Measurements from ENCODE around the gene NBPF11. TPM values are rescaled to one million over a fixed set of nuclear protein-coding genes. Genes with fewer than 3 reads are reported as not detected.

Gene NBPF11
- total RNA-seq, 1 donor from 2014 or later, result 9.1 TPM

DNA sequence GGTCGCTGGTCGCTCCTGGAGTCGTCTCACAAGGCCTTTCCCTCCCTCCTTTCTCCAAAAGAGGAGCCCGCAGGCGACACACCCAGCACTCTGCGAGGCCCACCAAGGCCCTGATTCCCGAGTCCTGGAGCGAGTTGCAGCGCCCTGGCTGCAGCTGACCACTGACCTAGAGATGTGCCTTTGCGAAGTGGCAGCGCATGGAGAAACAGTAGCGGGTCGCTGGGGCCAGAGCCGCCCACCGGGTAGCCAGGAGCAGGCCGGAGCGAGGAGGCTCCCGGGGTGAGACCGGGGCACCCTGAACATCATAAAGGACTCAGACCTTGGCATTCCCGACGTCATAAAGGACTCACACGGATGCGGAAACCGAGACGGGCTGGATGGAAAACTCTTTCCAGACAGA is 10.3 kb upstream of the NBPF11 start:
- TF ChIP-seq, protein P1, sequence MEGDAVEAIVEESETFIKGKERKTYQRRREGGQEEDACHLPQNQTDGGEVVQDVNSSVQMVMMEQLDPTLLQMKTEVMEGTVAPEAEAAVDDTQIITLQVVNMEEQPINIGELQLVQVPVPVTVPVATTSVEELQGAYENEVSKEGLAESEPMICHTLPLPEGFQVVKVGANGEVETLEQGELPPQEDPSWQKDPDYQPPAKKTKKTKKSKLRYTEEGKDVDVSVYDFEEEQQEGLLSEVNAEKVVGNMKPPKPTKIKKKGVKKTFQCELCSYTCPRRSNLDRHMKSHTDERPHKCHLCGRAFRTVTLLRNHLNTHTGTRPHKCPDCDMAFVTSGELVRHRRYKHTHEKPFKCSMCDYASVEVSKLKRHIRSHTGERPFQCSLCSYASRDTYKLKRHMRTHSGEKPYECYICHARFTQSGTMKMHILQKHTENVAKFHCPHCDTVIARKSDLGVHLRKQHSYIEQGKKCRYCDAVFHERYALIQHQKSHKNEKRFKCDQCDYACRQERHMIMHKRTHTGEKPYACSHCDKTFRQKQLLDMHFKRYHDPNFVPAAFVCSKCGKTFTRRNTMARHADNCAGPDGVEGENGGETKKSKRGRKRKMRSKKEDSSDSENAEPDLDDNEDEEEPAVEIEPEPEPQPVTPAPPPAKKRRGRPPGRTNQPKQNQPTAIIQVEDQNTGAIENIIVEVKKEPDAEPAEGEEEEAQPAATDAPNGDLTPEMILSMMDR (IDR thresholded peaks at IDR 0.05), result no peak
- TF ChIP-seq POLR2AphosphoS5 (IDR thresholded peaks at IDR 0.05; ENCODE audit: insufficient read depth in 1 of 2, low read depth in 1 of 2), result no peak
- TF ChIP-seq POLR2A (IDR thresholded peaks at IDR 0.05), result no peak
- no peaks in the 10 kb centered on the region for H3K4me1 ChIP-seq
- H3K27ac ChIP-seq, result no peak overlapping the region
- no peak for DNase-seq (ENCODE audit: extremely low spot score in 2 of 2)
- no peaks in the 10 kb centered on the region for H3K36me3 ChIP-seq
- intact Hi-C loops (cut with DNase I), result no loop called here
- H3K27me3 ChIP-seq, result no peaks in the 10 kb centered on the region
- no peaks in the 10 kb centered on the region for H3K9me3 ChIP-seq
- H3K4me3 ChIP-seq, result no peak overlapping the region

DNA sequence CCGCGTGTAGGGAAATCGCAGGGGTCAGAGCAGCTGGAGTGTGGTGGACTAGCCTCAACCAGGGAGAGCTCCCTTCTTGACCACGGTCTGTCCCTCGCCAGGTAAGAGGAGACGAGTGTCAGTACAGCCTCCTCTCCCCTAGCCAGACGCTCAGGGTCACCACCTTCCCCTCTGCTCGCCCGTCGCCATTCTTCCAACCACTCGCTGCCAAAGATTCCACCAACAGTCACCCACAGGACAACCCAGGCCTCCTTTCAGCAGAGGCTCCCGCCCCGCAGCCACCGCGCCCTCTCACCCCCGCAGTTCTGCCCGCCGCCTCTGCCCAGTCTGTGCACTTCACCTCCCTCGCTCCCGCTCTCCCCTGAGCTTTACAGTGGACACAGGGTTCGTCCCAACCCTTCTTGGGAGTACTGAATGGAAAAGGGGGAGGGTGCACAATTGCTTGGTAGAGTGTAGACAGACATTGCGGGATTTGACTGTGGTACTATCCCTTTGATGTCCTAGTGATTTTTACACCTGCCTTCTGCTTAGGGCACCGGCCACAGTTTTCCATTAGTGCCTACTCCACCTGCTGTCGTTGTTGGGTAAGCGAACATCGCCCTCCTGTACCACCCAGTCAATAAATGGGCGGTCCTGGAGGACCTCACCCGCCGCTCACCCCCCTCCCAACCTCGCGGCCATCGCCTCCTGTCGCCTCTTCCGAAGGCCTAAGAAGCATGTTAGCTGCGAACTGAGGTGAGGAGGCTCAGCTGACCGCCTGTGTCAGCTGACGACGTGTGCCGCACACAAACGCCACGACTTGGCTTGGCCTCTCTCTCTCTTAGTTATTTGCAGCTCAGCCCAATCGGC is 9.2 kb upstream of the NBPF11 start:
- no peak for DNase-seq (ENCODE audit: extremely low spot score in 2 of 2)
- Histone ChIP-seq H3K9me3 (no peaks in the 10 kb centered on the region), H3K27ac (no peak overlapping the region), H3K4me1 (no peaks in the 10 kb centered on the region), H3K4me3 (no peak overlapping the region), H3K36me3 (no peaks in the 10 kb centered on the region), H3K27me3 (no peaks in the 10 kb centered on the region)
- intact Hi-C loops (cut with DNase I), result no loop called here
- TF ChIP-seq, protein P1 (IDR thresholded peaks at IDR 0.05), result no peak
- TF ChIP-seq POLR2A (IDR thresholded peaks at IDR 0.05) (no peak), POLR2AphosphoS5 (IDR thresholded peaks at IDR 0.05; ENCODE audit: insufficient read depth in 1 of 2, low read depth in 1 of 2) (no peak)

DNA sequence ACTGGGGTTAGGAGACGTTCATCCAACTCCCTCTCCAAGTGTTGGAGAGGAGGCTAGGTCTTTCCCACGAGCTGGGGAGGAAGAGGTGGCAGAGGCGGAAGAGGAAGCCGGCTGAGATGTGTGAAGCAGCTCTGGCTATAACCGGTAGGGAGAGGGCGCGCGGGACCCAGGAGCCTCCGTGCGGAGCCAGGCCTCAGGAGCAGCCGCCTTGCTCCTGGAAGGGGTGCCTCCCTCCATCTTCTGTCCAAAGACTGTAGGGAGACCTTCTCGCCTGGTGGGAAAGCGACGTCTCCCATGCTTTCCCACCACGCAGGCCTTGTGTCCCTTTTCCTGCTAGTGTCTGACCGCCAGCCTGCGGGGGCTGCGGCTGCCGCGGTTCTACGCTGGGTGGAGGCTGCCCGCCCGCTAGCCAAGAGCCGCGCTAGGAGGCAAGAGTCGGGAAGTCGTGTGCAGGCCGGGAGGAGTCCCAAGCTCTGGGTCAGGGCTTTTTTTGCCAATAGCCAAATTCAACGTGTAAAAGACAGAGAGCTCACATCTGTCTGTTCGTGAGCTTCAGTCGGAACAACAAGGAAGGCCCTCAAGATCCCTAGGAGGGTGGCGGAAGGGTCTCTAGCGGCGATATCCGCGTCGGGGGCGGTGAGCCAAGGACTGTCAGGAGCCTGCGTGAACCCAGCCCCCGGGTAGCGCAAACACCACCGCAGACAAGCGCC is 8.4 kb upstream of the NBPF11 start:
- H3K36me3 ChIP-seq, result no peaks in the 10 kb centered on the region
- H3K27me3 ChIP-seq, result no peaks in the 10 kb centered on the region
- no peak for TF ChIP-seq POLR2AphosphoS5 (IDR thresholded peaks at IDR 0.05; ENCODE audit: insufficient read depth in 1 of 2, low read depth in 1 of 2)
- TF ChIP-seq, protein P1 (IDR thresholded peaks at IDR 0.05), result no peak
- TF ChIP-seq POLR2A (IDR thresholded peaks at IDR 0.05), result no peak
- H3K4me3 ChIP-seq, result no peak overlapping the region
- DNase-seq (ENCODE audit: extremely low spot score in 2 of 2), result no peak
- H3K27ac ChIP-seq, result no peak overlapping the region
- no peaks in the 10 kb centered on the region for H3K4me1 ChIP-seq
- no peaks in the 10 kb centered on the region for H3K9me3 ChIP-seq
- intact Hi-C loops (cut with DNase I), result no loop called here

DNA sequence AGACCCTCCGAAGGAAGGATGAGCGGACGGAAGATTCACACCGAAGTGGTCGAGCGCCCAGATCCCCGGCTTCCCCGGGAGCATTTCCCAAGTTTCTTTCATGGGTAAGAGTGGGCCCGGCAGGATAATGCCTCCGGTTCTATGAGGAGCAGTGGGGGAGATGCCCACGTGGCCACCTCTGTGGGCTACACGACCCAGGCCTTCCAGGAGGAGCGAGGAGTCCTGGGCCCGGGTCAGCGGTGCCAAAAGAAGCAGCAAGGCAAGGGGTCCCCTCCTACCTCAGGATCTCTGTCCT is 7.9 kb upstream of the NBPF11 start:
- Histone ChIP-seq H3K27me3 (no peaks in the 10 kb centered on the region), H3K9me3 (no peaks in the 10 kb centered on the region), H3K27ac (no peak overlapping the region), H3K36me3 (no peaks in the 10 kb centered on the region), H3K4me1 (no peaks in the 10 kb centered on the region), H3K4me3 (no peak overlapping the region)
- intact Hi-C loops (cut with DNase I), result no loop called here
- TF ChIP-seq POLR2AphosphoS5 (IDR thresholded peaks at IDR 0.05; ENCODE audit: insufficient read depth in 1 of 2, low read depth in 1 of 2) (no peak), POLR2A (IDR thresholded peaks at IDR 0.05) (no peak)
- TF ChIP-seq, protein P1 (IDR thresholded peaks at IDR 0.05), result no peak
- DNase-seq (ENCODE audit: extremely low spot score in 2 of 2), result no peak
